Measurements from ENCODE around the gene GPATCH1.

DNA sequence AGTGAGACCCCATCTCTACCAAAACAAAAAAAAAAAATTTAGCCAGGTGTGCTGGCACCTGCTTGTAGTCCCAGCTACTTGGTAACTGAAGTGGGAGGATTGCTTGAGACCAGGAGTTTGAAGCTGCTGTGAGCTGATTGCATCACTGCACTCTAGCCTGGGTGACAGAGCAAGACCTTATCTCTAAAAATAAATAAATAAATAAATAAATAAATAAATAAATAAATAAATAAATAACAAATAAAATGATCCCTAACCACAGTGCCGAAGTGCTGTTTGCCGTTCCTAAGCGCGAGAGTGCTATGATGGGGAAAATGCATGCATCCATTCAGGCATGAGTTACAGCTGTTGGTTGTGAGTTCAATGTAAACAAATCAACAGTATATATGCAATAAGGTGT, 78.2 kb downstream of the GPATCH1 start:
- TF ChIP-seq EP300 (IDR thresholded peaks at IDR 0.05) (no peak), POLR2AphosphoS5 (IDR thresholded peaks at IDR 0.05) (no peak), POLR2A (IDR thresholded peaks at IDR 0.05; ENCODE audit: low read depth) (no peak)
- TF ChIP-seq, protein P1, sequence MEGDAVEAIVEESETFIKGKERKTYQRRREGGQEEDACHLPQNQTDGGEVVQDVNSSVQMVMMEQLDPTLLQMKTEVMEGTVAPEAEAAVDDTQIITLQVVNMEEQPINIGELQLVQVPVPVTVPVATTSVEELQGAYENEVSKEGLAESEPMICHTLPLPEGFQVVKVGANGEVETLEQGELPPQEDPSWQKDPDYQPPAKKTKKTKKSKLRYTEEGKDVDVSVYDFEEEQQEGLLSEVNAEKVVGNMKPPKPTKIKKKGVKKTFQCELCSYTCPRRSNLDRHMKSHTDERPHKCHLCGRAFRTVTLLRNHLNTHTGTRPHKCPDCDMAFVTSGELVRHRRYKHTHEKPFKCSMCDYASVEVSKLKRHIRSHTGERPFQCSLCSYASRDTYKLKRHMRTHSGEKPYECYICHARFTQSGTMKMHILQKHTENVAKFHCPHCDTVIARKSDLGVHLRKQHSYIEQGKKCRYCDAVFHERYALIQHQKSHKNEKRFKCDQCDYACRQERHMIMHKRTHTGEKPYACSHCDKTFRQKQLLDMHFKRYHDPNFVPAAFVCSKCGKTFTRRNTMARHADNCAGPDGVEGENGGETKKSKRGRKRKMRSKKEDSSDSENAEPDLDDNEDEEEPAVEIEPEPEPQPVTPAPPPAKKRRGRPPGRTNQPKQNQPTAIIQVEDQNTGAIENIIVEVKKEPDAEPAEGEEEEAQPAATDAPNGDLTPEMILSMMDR (IDR thresholded peaks at IDR 0.05) = no peak
